NOMO-1 (cell line): Measurements from ENCODE around the gene AFAP1L2.

Experiments used
- DNase-seq, 2 experiments: peaks; one replicate each; lab custom pipeline; 2025; ENCODE audit not compliant: unreplicated experiment in 2 of 2; lab: John Stamatoyannopoulos, UW

Gene AFAP1L2

GRCh38 chr10:114295393-114295792, 108.9 kb downstream of the AFAP1L2 start:
- no peak for DNase-seq

- DNase-seq, result no peak
Measured at GRCh38 chr10:114294549-114294948, 109.8 kb downstream of the AFAP1L2 start.

DNA sequence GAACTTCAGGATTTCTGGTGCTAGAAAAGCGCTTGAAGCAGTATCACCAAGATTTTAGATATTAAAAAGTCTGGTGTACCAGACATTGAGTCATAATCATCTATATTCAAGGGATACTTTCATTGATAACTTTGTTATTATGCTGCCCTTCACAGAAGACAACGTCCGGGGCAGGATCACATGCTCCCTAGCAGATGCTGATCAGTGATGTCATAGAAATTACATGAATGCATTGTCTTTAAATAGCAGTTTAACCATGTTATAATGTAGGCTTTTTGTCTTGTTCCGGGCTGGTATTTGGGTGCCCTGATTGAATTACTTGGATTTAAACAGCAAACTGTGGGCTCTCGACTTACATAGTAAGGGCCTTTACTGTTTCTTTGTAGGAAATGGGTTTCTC, 111.2 kb downstream of the AFAP1L2 start:
- no peak for DNase-seq

DNA sequence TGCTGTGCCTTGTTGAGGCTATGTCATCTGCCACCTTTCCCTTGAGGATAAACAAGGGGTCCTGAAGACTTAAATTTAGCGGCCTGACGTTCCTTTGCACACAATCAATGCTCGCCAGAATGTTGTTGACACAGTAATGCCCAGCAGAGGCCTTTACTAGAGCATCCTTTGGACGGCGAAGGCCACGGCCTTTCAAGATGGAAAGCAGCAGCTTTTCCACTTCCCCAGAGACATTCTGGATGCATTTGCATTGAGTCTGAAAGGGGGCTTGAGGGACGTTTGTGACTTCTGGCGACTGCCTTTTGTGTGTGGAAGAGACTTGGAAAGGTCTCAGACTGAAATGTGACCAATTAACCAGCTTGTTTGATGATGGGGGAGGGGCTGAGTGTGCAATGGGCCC, 112.8 kb downstream of the AFAP1L2 start:
- no peak for DNase-seq

DNA sequence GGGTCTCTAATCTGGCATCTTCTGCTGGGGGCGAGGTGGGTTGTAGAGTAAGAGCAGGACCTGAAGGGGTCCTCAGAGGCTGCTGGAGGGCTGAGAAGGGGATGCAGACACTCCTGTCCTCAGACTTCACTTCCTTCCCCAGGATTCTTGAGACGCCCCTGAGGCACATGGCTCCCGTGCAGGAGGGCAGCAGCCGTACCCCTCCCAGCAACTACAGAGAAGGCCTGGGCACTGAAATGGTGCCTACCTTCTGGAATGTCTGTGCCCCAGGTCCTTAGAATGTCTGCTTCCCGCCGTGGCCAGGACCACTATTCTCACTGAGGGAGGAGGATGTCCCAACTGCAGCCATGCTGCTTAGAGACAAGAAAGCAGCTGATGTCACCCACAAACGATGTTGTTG, 113.2 kb downstream of the AFAP1L2 start:
- no peak for DNase-seq

- no peak for DNase-seq
Measured at GRCh38 chr10:114290038-114290437, 114.3 kb downstream of the AFAP1L2 start.

DNA sequence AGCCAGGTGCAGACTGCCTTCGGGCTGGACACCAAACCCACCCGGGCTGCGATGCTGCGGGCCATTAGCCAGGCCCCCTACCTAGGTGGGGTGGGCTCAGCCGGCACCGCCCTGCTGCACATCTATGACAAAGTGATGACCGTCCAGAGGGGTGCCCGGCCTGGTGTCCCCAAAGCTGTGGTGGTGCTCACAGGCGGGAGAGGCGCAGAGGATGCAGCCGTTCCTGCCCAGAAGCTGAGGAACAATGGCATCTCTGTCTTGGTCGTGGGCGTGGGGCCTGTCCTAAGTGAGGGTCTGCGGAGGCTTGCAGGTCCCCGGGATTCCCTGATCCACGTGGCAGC, 115.2 kb downstream of the AFAP1L2 start:
- no peak for DNase-seq

DNA sequence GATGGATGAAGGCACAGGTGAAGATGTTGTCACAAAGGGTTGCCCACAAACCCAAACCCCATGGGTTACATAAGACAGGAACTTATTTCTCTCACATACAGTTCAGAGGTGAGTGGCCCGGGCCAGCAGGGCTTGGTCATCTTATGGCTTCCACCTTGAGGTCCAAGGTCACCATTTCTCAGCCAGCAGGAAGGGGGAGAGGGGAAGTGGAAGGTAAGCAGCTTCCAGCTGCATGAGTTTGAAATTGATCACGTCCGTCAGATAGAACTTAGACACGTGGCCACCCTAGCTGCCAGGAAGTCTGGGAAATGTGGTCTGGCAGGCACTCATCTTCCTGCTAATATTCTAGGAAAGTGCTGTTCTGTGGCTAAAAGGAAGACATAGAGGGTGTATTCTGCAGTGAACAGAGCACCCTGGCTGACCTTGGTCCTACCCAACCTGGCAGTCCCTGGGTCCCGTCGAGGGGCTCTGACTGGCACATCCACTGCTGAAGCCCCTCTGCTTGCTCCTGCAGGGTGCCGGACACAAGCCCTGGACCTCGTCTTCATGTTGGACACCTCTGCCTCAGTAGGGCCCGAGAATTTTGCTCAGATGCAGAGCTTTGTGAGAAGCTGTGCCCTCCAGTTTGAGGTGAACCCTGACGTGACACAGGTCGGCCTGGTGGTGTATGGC, 115.7 kb downstream of the AFAP1L2 start:
- DNase-seq, result no peak

- DNase-seq, result no peak
Measured at GRCh38 chr10:114286921-114287320, 117.4 kb downstream of the AFAP1L2 start.

GRCh38 chr10:114285961-114286441, 118.3 kb downstream of the AFAP1L2 start:
- no peak for DNase-seq

GRCh38 chr10:114284346-114285071, 119.8 kb downstream of the AFAP1L2 start:
- no peak for DNase-seq

DNA sequence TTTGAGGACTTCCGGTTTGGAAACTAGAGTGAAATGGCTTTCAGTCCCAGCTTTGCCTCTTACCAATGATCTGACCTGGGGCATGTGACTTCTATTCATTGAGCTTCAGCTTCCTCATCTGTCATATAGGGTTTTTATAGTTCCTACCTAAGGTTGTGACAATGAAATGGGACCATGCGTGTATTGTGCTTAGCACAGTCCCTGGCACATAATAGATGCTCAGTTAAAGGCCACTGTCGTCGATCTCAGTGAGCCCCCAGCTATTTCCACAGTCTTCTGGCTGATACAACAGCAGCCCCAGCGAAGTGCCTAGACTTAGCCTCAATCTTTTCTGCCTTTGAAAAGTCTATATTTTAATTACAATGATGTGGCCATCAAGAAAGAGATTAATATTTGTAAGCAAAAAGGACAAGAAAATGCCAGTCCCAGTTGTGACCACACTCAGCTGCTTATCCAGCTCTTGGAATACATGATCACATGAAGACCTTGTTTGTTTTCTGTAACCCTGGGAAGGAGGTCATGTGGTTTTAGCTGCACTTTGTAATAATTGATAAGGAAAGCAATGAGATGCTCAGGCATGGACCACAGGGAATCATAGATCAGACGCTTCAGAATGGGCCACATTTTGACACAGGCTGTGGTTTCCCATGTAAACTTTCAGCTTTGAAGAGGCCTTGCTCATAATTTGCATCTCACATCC, 120.6 kb downstream of the AFAP1L2 start:
- no peak for DNase-seq

DNA sequence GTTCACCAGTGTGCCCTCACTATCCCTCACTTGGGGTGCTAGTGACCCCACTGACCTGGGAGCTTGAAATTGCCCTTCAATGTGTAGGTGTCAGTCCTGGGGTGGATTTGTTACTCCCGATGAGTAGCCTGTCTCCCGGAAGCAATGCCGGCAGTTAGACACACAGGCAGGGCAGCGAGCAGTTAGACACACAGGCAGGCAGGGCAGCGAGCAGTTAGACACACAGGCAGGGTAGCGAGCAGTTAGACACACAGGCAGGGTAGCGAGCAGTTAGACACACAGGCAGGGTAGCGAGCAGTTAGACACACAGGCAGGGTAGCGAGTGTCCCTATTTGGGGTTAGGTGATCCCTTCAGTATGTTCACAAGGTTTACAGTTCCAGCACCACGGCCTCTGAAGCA, 121.2 kb downstream of the AFAP1L2 start:
- no peak for DNase-seq

DNA sequence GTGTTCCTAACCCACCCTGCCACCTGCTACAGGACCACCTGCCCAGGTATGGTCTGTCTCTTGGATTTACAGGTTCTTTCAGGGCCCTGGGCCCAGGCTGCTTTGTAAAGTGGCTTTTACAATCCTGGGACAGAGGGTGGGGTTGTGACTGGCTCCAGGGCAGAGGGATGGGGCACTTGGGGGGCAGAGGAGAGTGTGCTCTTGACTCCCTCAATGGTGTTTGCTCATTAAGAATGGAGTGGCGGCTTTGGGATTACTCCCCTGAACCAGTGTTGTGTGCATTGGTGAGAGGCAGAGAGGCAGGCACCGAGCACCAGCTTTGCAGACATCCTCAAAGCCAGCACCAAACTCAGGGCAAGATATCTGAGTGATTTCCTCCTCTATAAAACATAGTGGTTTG, 121.8 kb downstream of the AFAP1L2 start:
- DNase-seq, result no peak

- DNase-seq, result no peak
Measured at GRCh38 chr10:114281461-114281860, 122.8 kb downstream of the AFAP1L2 start.

DNA sequence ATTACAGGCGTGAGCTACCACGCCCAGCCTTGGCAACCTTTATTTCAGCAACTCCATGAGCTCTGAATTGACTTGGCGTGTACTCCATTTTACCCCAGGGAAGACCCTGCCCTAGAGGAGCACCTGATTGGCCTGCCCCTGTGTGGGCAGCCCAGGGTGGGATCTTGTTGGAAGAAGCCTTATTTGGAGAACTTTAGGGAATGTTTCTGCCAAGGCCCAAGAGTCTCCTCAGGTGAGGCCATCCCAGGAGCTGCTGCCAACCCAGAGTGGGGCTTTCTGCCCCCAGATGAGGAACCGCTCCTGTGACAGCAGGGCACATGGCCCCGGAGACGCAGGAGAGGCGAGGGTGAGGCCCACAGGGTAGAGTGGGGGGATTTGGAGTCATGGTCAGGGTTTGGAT, 123.3 kb downstream of the AFAP1L2 start:
- no peak for DNase-seq

DNA sequence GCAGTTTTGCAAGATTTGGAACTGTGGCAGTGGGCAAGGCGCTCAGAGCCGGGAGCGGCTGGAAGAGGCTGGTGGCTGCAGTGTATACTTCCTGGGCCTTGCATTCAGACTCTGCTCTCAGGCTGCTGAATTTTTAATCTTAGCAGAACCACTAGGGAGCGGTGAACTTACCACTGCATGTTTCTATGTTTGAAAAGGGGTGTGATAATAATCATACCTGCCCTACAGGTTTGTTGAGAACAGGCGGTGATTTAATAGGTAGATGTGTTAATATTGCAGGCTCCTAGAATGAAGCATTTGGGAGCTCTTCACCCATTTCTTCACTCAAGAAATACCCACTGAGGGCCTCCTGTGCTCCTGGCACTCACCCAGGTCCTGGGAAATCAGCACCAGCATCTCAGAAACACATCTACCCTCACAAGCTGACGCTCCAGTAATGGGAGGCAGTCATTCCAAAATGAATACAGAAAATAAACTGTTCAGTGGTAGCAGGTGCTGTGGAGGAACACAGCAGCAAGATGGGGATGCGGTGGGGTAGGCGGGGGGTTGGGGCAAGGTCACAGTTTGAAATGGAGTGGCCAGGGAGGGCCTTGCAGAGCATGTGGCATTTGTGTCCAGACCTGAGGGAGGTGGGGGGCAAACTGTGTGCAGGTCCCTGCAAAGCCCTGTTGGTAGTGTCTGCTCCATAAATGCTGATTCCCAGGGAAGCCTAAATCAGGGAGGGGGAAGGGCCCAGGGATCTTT, 124.2 kb downstream of the AFAP1L2 start:
- no peak for DNase-seq

GRCh38 chr10:114279289-114279688, 125.0 kb downstream of the AFAP1L2 start:
- DNase-seq, result no peak

GRCh38 chr10:114278884-114279191, 125.5 kb downstream of the AFAP1L2 start:
- DNase-seq, result no peak

GRCh38 chr10:114278140-114278883, 126.0 kb downstream of the AFAP1L2 start:
- no peak for DNase-seq

DNA sequence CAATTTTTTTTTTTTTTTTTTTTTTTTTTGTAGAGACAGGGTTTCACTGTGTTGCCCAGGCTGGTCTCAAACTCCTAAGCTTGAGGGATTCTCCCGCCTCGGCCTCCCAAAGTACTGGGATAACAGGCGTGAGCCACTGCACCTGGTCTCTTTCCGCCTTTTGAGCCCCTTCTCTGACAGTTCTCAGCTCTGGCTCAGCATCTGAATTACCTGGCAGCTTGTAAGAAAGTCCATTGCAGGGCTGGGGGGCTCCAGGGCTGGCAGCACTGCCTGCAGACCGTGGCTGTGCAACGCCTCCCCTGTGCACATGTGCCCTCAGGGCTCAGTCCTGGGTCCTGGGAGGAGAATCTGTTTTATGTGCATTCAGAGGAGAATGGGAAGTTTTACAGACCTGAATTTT, 127.6 kb downstream of the AFAP1L2 start:
- DNase-seq, result no peak
